ENCODE measurements around the gene CAMKMT.

Gene CAMKMT

GRCh38 chr2:44763275-44763782 is 401.6 kb downstream of the CAMKMT start:
- H3K4me3 ChIP-seq (ENCODE audit: low read length), result no peak overlapping the region
- TF ChIP-seq ZNF274 (IDR thresholded peaks at IDR 0.05; ENCODE audit: low read depth, low read length), result no peak

- TF ChIP-seq ZNF274 (IDR thresholded peaks at IDR 0.05; ENCODE audit: low read depth, low read length), result no peak
- H3K4me3 ChIP-seq (ENCODE audit: low read length), result no peak overlapping the region
These were observed 404.5 kb downstream of the CAMKMT start for GRCh38 chr2:44766220-44766619.

GRCh38 chr2:44766777-44767176 is 405.0 kb downstream of the CAMKMT start:
- TF ChIP-seq ZNF274 (IDR thresholded peaks at IDR 0.05; ENCODE audit: low read depth, low read length), result no peak
- H3K4me3 ChIP-seq (ENCODE audit: low read length), result no peak overlapping the region

GRCh38 chr2:44767691-44768090 is 405.9 kb downstream of the CAMKMT start:
- H3K4me3 ChIP-seq (ENCODE audit: low read length), result no peak overlapping the region

GRCh38 chr2:44768438-44769236 is 406.9 kb downstream of the CAMKMT start:
- TF ChIP-seq ZNF274 (IDR thresholded peaks at IDR 0.05; ENCODE audit: low read depth, low read length), result no peak

More at GRCh38 chr2:44767691-44768090, 405.9 kb downstream of the CAMKMT start:
- no peak for TF ChIP-seq ZNF274 (IDR thresholded peaks at IDR 0.05; ENCODE audit: low read depth, low read length)

GRCh38 chr2:44769349-44770011 is 407.7 kb downstream of the CAMKMT start:
- H3K4me3 ChIP-seq (ENCODE audit: low read length), result no peak overlapping the region
- TF ChIP-seq ZNF274 (IDR thresholded peaks at IDR 0.05; ENCODE audit: low read depth, low read length), result no peak

More at GRCh38 chr2:44768438-44769236, 406.9 kb downstream of the CAMKMT start:
- H3K4me3 ChIP-seq (ENCODE audit: low read length), result no peak overlapping the region

GRCh38 chr2:44770221-44771195 is 408.8 kb downstream of the CAMKMT start:
- no peak overlapping the region for H3K4me3 ChIP-seq (ENCODE audit: low read length)
- no peak for TF ChIP-seq ZNF274 (IDR thresholded peaks at IDR 0.05; ENCODE audit: low read depth, low read length)

- no peak for TF ChIP-seq ZNF274 (IDR thresholded peaks at IDR 0.05; ENCODE audit: low read depth, low read length)
These were observed 409.8 kb downstream of the CAMKMT start for GRCh38 chr2:44771522-44771921.

GRCh38 chr2:44772131-44772530 is 410.4 kb downstream of the CAMKMT start:
- no peak for TF ChIP-seq ZNF274 (IDR thresholded peaks at IDR 0.05; ENCODE audit: low read depth, low read length)

More at GRCh38 chr2:44771522-44771921, 409.8 kb downstream of the CAMKMT start:
- no peak overlapping the region for H3K4me3 ChIP-seq (ENCODE audit: low read length)

GRCh38 chr2:44772669-44773378 is 411.1 kb downstream of the CAMKMT start:
- H3K4me3 ChIP-seq (ENCODE audit: low read length), result no peak overlapping the region
- no peak for TF ChIP-seq ZNF274 (IDR thresholded peaks at IDR 0.05; ENCODE audit: low read depth, low read length)

More at GRCh38 chr2:44772131-44772530, 410.4 kb downstream of the CAMKMT start:
- no peak overlapping the region for H3K4me3 ChIP-seq (ENCODE audit: low read length)

- no peak for TF ChIP-seq ZNF274 (IDR thresholded peaks at IDR 0.05; ENCODE audit: low read depth, low read length)
- H3K4me3 ChIP-seq (ENCODE audit: low read length), result no peak overlapping the region
These were observed 413.2 kb downstream of the CAMKMT start for GRCh38 chr2:44774826-44775492.

- no peak for TF ChIP-seq ZNF274 (IDR thresholded peaks at IDR 0.05; ENCODE audit: low read depth, low read length)
- peak overlapping the region; percentile 35; the same call in 1 of the 2 replicates for H3K4me3 ChIP-seq (ENCODE audit: low read length)
These were observed 415.3 kb downstream of the CAMKMT start for GRCh38 chr2:44777036-44777435.

- no peak for TF ChIP-seq ZNF274 (IDR thresholded peaks at IDR 0.05; ENCODE audit: low read depth, low read length)
- H3K4me3 ChIP-seq (ENCODE audit: low read length), result peak overlapping the region; percentile 35; the same call in 1 of the 2 replicates
These were observed 415.8 kb downstream of the CAMKMT start for GRCh38 chr2:44777537-44777936.
